HEK293 (cell line): ENCODE results near the gene LST1.

Source experiments
- CTCF ChIP-seq: fragments of 450-650 bp; formaldehyde crosslinking; IDR thresholded peaks from 2 replicates; pipeline ENCODE4 v1.5.1; 2016; ENCODE audit warnings: missing biosample characterization, missing genetic modification characterization
- GFI1B ChIP-seq: fragments of 450-650 bp; formaldehyde crosslinking; IDR thresholded peaks from 2 replicates; pipeline ENCODE4 v1.5.1; 2016; ENCODE audit warnings: missing biosample characterization, missing genetic modification characterization
- MZF1 ChIP-seq: fragments of 450-650 bp; formaldehyde crosslinking; IDR thresholded peaks from 2 replicates; pipeline ENCODE4 v1.5.1; 2017; ENCODE audit warnings: missing biosample characterization, missing genetic modification characterization, borderline replicate concordance
- PATZ1 ChIP-seq: fragments of 450-650 bp; formaldehyde crosslinking; IDR thresholded peaks from 2 replicates; pipeline ENCODE4 v1.5.1; 2016; ENCODE audit warnings: missing biosample characterization, missing genetic modification characterization
- SCRT2 ChIP-seq: fragments of 450-650 bp; formaldehyde crosslinking; IDR thresholded peaks from 2 replicates; pipeline ENCODE4 v1.5.1; 2016; ENCODE audit warnings: missing biosample characterization, missing genetic modification characterization
- SP2 ChIP-seq: fragments of 450-650 bp; formaldehyde crosslinking; IDR thresholded peaks from 2 replicates; pipeline ENCODE4 v1.5.1; 2016; ENCODE audit warnings: missing biosample characterization, missing genetic modification characterization
- TSHZ1 ChIP-seq: fragments of 450-650 bp; formaldehyde crosslinking; IDR thresholded peaks from 2 replicates; pipeline ENCODE4 v1.5.1; 2016; ENCODE audit warnings: missing biosample characterization, missing genetic modification characterization, borderline replicate concordance
- ZFP37 ChIP-seq: fragments of 450-650 bp; formaldehyde crosslinking; IDR thresholded peaks from 2 replicates; pipeline ENCODE4 v1.5.1; 2016; ENCODE audit warnings: missing biosample characterization, missing genetic modification characterization
- ZNF23 ChIP-seq: fragments of 450-650 bp; formaldehyde crosslinking; IDR thresholded peaks from 2 replicates; pipeline ENCODE4 v1.5.1; 2016; ENCODE audit warnings: missing biosample characterization, missing genetic modification characterization, borderline replicate concordance
- ZNF280D ChIP-seq: fragments of 450-650 bp; formaldehyde crosslinking; IDR thresholded peaks from 2 replicates; pipeline ENCODE4 v1.5.1; 2016; ENCODE audit warnings: missing biosample characterization, missing genetic modification characterization
- ZNF488 ChIP-seq: fragments of 450-650 bp; formaldehyde crosslinking; IDR thresholded peaks from 2 replicates; pipeline ENCODE4 v1.5.1; 2016; ENCODE audit warnings: missing biosample characterization, missing genetic modification characterization
- ZNF510 ChIP-seq: fragments of 450-650 bp; formaldehyde crosslinking; IDR thresholded peaks from 2 replicates; pipeline ENCODE4 v1.5.1; 2018; ENCODE audit warnings: mild to moderate bottlenecking, missing genetic modification characterization, missing biosample characterization; ENCODE audit not compliant: insufficient replicate concordance
- ZNF544 ChIP-seq: fragments of 450-650 bp; formaldehyde crosslinking; IDR thresholded peaks from 2 replicates; pipeline ENCODE4 v1.5.0; 2017; ENCODE audit warnings: missing biosample characterization, missing genetic modification characterization
- ZSCAN16 ChIP-seq: fragments of 450-650 bp; formaldehyde crosslinking; IDR thresholded peaks from 2 replicates; pipeline ENCODE4 v1.5.1; 2016; ENCODE audit warnings: missing biosample characterization, missing genetic modification characterization

GRCh38 chr6:31546339-31546957 lies 39.6 kb upstream of the LST1 start, which contains the start of gene ATP6V1G2:
- TF ChIP-seq CTCF (tag by site-specific recombination) (peak; percentile 87), ZNF510 (tag by site-specific recombination) (no peak), TSHZ1 (tag by site-specific recombination) (no peak), PATZ1 (tag by site-specific recombination) (0 out of 2 replicates have a peak, but pooled peaks have one; percentile 30), GFI1B (tag by site-specific recombination) (no peak), ZNF544 (tag by site-specific recombination) (no peak), ZNF488 (no peak), ZNF23 (tag by site-specific recombination) (no peak), ZNF280D (tag by site-specific recombination) (no peak), MZF1 (tag by site-specific recombination) (no peak), SP2 (peak; percentile 75), ZSCAN16 (tag by site-specific recombination) (no peak), ZFP37 (no peak), SCRT2 (tag by site-specific recombination) (peak; percentile 100)
